ENCODE measurements around the gene CDK6.
"Not testable (repeated sequence)": the region's sequence is repeated elsewhere in the genome, so short reads cannot be mapped to it uniquely, and the experiment has no call there.

The CDK6 gene

GRCh38 chr7:92836489-92836999 lies at the start of gene CDK6:
Gene CDK6, minus strand, starts transcription at chr7:92836573. Its CDS starts 3,250 bp downstream, at chr7:92833323.
- in situ Hi-C loops (cut with MboI; ENCODE audit: low sequenced_read_pairs), result no loop called here

DNA sequence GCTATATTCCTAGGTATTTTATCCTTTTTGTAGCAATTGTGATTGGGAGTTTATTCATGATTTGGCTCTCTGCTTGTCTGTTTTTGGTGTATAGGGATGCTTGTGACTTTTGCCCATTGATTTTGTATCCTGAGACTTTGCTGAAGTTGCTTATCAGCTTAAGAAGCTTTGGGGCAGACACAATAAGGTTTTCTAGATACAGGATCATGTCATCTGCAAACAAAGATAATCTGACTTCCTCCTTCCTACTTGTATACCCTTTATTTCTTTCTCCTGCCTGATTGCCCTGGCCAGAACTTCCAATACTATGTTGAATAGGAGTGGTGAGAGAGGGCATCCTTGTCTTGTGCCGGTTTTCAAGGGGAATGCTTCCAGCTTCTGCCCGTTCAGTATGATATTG lies 49.7 kb upstream of the CDK6 start:
- in situ Hi-C loops (cut with MboI; ENCODE audit: low sequenced_read_pairs), result not testable (repeated sequence)

GRCh38 chr7:92884218-92884617 lies 47.8 kb upstream of the CDK6 start:
- in situ Hi-C loops (cut with MboI; ENCODE audit: low sequenced_read_pairs), result no loop called here

- in situ Hi-C loops (cut with MboI; ENCODE audit: low sequenced_read_pairs), result no loop called here
These were observed 46.4 kb upstream of the CDK6 start for GRCh38 chr7:92882760-92883159.

GRCh38 chr7:92881091-92881485 lies 44.7 kb upstream of the CDK6 start:
- in situ Hi-C loops (cut with MboI; ENCODE audit: low sequenced_read_pairs), result no loop called here

DNA sequence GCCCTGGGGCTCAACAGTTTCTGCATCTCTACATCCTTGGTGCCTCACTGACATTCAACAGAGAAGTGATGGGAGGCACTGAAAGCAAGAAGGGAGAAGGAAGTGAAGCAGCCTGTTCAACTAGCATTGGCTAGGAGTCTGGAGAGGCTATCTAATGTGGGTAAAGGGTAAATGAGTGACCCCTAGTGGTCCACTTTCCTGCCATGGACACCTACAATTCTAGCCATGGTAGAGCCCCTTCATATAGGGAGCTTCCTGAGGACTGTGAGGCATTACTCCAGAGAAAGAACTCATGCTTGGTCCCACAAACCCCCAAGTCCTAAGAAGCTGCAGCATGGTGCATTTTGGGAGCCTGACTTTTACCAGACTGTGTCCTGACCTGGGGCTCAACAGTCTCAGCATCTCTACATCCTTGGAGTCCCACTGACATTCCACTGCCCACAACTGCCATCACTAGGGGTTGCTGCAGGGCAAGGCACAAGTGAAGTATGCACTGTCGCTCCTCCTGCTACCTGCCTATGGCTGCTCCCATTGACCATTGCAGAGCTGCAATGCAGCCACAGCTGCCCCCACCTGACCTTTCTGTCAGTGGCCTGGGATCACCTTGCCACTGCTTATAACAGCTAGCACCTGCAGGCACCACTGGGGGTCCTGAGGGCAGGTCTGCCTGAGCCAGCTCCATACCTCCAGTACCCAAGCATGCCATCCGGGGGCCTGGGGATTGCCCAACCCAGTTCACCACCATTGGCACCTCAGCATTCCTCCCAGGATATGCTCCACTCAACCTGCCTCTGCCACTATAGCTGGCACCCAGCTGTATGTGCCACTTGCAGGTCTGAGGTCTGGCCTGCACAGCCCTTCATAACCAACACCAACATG lies 44.1 kb upstream of the CDK6 start:
- in situ Hi-C loops (cut with MboI; ENCODE audit: low sequenced_read_pairs), result no loop called here

DNA sequence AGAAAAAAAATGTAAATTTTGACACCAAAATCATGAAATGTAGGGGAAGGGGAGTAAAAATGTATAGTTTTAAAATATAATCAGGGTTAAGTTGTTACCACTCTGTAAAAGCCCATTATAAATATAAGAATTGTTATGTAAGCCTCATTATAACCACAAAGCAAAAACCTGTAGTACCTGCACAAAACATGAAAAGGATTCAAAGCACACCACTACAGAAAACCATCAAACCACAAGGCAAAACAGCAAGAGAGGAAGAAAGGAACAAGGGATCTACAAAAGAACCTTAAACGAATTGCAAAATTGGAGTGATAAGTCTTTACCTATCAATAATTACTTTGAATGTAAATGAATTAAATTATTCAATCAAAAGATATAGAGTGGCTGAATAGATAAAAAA lies 41.0 kb upstream of the CDK6 start:
- in situ Hi-C loops (cut with MboI; ENCODE audit: low sequenced_read_pairs), result no loop called here

DNA sequence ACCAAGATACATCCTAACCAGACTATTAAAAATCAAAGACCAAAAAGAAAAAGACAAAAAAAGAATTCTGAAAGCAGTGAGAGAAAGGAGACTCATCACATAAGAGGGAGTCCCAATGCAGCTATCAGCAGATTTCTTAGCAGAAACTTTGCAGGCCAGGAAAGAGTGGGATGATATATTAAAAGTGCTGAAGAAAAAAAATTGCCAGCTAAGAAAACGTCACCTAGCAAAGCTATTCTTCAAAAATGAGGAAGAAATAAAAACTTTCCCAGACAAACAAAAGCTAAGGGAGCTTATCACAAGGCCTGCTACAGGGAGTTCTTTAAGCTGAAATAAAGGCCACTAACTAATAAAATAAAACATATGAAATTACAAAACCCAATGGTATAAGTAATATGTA lies 40.5 kb upstream of the CDK6 start:
- in situ Hi-C loops (cut with MboI; ENCODE audit: low sequenced_read_pairs), result no loop called here

GRCh38 chr7:92875719-92876118 lies 39.3 kb upstream of the CDK6 start:
- in situ Hi-C loops (cut with MboI; ENCODE audit: low sequenced_read_pairs), result no loop called here

- in situ Hi-C loops (cut with MboI; ENCODE audit: low sequenced_read_pairs), result no loop called here
These were observed 38.8 kb upstream of the CDK6 start for GRCh38 chr7:92875173-92875572.

- in situ Hi-C loops (cut with MboI; ENCODE audit: low sequenced_read_pairs), result no loop called here
These were observed 38.2 kb upstream of the CDK6 start for GRCh38 chr7:92874567-92874966.

GRCh38 chr7:92873776-92874175 lies 37.4 kb upstream of the CDK6 start:
- in situ Hi-C loops (cut with MboI; ENCODE audit: low sequenced_read_pairs), result no loop called here

- in situ Hi-C loops (cut with MboI; ENCODE audit: low sequenced_read_pairs), result no loop called here
These were observed 36.3 kb upstream of the CDK6 start for GRCh38 chr7:92872701-92873100.

GRCh38 chr7:92868683-92869293 lies 32.4 kb upstream of the CDK6 start:
- in situ Hi-C loops (cut with MboI; ENCODE audit: low sequenced_read_pairs), result no loop called here

DNA sequence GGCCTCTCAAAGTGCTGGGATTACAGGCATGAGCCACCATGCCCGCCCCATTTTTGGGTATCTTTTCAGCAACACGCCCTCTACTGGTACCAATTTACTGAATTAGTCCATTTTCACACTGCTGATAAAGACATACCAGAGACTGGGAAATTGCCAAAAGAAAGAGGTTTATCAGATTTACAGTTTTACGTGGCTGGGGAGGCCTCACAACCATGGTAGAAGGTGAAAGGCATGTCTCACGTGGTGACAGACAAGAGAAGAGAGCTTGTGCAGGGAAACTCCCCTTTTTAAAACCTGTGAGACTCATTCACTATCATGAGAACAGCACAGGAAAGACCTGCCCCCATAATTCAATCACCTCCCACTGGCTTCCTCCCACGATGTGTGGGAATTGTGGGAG lies 27.8 kb upstream of the CDK6 start:
- in situ Hi-C loops (cut with MboI; ENCODE audit: low sequenced_read_pairs), result not testable (repeated sequence)

DNA sequence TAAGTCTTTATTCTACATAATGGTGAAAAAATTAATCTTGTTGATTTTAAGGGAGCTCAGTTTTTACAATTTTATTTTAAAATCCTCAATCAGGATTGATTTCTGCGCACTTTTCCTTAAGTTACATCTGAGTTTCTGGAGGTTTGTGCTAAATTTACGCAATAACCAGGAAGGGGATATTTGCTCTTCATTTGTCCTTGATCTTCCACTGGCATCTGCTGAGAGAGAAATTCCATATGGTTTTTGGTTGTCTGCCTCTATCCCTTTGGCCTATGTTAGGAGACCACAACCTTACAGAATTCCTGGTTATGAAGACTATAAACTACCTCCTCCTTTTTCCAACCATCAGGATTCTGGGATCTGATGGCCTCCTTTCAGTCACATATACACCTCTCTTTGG lies 20.1 kb upstream of the CDK6 start:
- in situ Hi-C loops (cut with MboI; ENCODE audit: low sequenced_read_pairs), result no loop called here

DNA sequence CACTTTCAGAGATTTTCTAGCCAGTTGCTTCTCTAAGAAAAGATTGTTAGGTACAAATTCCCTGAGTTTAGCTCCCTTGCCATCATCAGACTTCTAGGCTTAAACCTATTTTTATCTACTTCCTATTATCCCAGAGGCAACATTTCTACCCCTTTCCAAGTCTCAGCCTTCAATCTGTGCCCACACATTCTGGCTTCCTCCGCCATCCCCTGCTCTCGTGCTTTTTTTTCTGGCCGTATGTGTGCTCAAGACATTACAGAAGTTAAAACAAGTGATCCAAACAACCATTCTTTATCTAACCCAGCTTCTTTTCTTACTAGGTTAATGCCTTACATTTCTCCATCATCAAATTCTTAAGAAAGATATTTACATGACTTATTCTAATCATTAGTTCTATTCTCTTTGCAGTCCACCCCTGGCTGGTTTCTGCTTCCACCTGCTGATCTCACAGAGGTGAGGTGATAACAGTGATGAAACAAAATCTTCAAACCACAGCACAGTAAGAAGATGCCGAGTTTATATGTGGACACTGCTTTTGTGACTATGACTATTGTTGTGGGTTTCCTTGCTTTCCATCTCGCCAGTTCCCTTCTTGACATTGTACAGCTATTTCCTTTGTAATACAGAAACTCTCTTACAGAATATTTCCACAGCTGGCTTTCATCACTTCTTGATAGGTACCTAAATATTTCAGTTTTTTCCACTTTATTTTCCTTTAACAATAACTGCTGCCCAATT lies 18.3 kb upstream of the CDK6 start:
- in situ Hi-C loops (cut with MboI; ENCODE audit: low sequenced_read_pairs), result no loop called here

DNA sequence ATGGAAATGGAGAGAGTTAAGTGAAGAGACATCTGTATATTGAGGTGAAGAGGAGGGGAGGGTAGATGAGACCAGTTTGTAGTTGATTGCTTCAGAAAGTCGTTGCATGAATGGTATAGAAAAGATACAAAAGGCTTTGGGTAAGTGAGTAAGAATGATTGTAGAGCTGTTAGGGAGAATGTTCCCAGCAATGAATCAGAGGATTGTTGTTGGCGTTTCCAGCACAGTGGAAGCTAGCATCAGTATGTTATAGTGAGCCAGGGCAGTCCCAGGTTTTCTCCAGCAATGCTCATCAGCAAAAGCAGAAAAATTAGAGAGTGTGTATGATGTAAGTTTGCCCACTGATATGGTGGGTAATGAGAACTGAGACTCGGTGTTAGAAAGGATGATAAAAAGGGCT lies 15.4 kb upstream of the CDK6 start:
- in situ Hi-C loops (cut with MboI; ENCODE audit: low sequenced_read_pairs), result no loop called here

GRCh38 chr7:92850516-92850915 lies 14.1 kb upstream of the CDK6 start:
- in situ Hi-C loops (cut with MboI; ENCODE audit: low sequenced_read_pairs), result no loop called here

GRCh38 chr7:92849322-92849721 lies 12.9 kb upstream of the CDK6 start:
- in situ Hi-C loops (cut with MboI; ENCODE audit: low sequenced_read_pairs), result no loop called here

GRCh38 chr7:92848851-92849250 lies 12.5 kb upstream of the CDK6 start:
- in situ Hi-C loops (cut with MboI; ENCODE audit: low sequenced_read_pairs), result no loop called here

GRCh38 chr7:92848441-92848840 lies 12.1 kb upstream of the CDK6 start:
- in situ Hi-C loops (cut with MboI; ENCODE audit: low sequenced_read_pairs), result no loop called here

Measured in HL-60/S4 (cell line).